ENCODE data around the gene FBXO33.
"Not testable (repeated sequence)": the region's sequence is repeated elsewhere in the genome, so short reads cannot be mapped to it uniquely, and the experiment has no call there.

The FBXO33 gene

GRCh38 chr14:39372656-39373055, 59.6 kb downstream of the FBXO33 start:
- DNase-seq (ENCODE audit: insufficient read length, low spot score) (no peak), FAIRE-seq (no peak)
- no peak for TF ChIP-seq POLR2A (IDR thresholded peaks at IDR 0.05; ENCODE audit: low read depth, low read length)

- FAIRE-seq = no peak
- no peak for TF ChIP-seq POLR2A (IDR thresholded peaks at IDR 0.05; ENCODE audit: low read depth, low read length)
- DNase-seq (ENCODE audit: insufficient read length, low spot score) = no peak
These were observed 61.8 kb downstream of the FBXO33 start for GRCh38 chr14:39370415-39370814.

- DNase-seq (ENCODE audit: insufficient read length, low spot score) (no peak), FAIRE-seq (no peak)
- TF ChIP-seq POLR2A (IDR thresholded peaks at IDR 0.05; ENCODE audit: low read depth, low read length) = no peak
These were observed 63.2 kb downstream of the FBXO33 start for GRCh38 chr14:39369029-39369428.

GRCh38 chr14:39368261-39368959, 63.8 kb downstream of the FBXO33 start:
- FAIRE-seq (peak; percentile 65), DNase-seq (ENCODE audit: insufficient read length, low spot score) (peak; percentile 13)
- no peak for TF ChIP-seq POLR2A (IDR thresholded peaks at IDR 0.05; ENCODE audit: low read depth, low read length)

DNA sequence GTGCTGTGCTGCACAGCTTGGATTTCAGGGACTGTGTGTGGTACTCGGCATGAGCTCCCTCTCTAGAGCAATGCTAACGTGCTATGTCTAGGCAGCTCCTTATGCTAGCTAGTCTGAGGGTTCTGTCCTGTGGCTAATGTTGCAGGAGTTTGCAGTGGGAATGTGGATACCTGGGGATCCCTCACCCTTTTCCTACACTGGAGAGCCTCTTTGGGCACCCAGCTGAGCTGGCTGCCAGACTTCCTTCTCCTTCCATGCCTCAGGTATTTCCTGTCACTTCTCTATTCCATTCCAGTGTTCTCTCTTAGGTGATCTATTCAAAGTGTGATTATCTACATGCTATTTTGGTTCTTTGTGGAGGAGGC, 64.9 kb downstream of the FBXO33 start:
- FAIRE-seq = no peak
- DNase-seq (ENCODE audit: insufficient read length, low spot score) = no peak
- no peak for TF ChIP-seq POLR2A (IDR thresholded peaks at IDR 0.05; ENCODE audit: low read depth, low read length)

DNA sequence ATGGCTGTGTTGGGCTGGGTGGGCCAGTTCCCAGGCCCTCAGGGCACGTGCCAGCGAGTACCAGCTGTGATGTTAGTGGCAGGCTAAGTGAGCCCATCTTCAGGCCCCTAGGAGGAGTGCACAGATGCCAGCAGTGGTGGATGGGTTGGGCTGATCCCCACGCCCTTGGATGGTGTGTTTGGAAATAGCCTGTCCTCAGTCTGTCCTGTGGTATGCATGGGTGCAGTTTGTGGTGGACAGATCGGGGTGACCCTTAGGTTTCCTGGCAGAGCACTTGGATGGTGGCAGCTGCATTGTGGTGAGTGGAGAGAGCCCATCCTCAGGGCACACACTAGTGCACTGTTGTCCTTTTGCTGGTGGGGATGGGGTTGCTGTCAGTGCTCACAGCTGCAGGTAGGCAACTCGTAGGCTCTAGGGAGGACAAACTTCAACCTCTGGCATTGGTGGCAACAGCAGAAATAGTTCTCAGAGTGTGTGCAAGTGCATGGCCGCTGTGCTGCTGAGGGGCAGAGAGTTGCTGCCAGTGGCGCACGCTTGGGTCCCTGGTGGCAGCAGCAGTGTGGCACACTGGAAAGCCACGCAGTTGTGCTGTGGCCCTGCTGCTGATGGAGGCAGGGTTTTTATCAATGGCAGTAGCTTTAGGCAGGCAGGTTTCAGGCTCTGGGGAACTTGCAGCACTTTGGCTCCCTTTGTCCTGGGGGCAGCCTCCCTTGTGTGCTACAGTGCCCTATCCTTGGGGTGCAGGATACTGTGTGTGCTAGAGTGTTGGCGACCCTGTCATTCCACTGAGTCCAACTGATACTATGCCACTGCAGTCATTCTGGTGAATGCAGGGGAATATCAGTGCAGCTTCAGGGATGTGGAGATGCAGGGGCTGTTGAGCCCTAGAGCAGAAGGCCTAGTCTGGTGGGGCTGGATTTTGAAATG, 65.5 kb downstream of the FBXO33 start:
- FAIRE-seq (no peak), DNase-seq (ENCODE audit: insufficient read length, low spot score) (no peak)
- no peak for TF ChIP-seq POLR2A (IDR thresholded peaks at IDR 0.05; ENCODE audit: low read depth, low read length)

DNA sequence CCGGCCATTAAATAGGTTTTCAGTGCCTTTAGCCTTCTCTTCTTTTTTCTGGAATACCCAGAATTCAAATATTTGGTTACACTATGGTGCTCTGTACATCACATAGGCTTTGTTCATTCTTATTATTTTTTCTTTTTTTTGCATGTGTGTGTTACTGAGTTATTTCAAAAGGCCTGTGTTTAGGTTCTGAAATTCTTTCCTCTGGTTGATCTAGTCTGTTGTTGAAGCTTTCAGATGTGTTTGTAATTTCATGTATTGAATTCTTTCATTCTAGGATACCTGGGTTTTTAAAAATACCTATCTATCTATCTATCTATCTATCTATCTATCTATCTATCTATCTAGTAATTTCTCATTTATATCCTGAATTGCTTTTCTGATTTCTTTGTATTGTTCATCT, 66.9 kb downstream of the FBXO33 start:
- no peak for DNase-seq (ENCODE audit: insufficient read length, low spot score)
- no peak for FAIRE-seq
- no peak for TF ChIP-seq POLR2A (IDR thresholded peaks at IDR 0.05; ENCODE audit: low read depth, low read length)

DNA sequence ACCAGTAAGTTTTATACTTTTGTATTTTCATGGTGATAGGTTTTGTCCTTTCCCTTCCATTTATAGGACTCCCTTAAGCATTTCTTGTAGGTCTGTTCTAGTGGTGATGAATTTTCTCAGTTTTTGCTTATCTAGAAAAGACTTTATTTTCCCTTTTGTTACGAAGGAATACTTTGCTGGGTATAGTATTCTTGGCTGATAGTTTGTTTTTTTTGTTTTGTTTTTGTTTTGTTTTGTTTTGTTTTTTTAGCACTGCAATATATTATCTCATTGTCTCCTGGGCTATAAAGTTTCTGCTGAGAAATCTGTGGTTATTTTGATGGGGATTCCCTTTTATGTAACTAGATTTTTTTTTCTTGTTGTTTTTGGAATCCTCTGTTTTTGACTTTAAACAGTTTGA, 67.7 kb downstream of the FBXO33 start:
- no peak for FAIRE-seq
- DNase-seq (ENCODE audit: insufficient read length, low spot score) = no peak
- TF ChIP-seq POLR2A (IDR thresholded peaks at IDR 0.05; ENCODE audit: low read depth, low read length) = no peak

GRCh38 chr14:39361556-39361955, 70.7 kb downstream of the FBXO33 start:
- FAIRE-seq; DNase-seq (ENCODE audit: insufficient read length, low spot score): not testable (repeated sequence)

GRCh38 chr14:39360316-39360715, 71.9 kb downstream of the FBXO33 start:
- no peak for DNase-seq (ENCODE audit: insufficient read length, low spot score)
- FAIRE-seq = no peak
- no peak for TF ChIP-seq POLR2A (IDR thresholded peaks at IDR 0.05; ENCODE audit: low read depth, low read length)

DNA sequence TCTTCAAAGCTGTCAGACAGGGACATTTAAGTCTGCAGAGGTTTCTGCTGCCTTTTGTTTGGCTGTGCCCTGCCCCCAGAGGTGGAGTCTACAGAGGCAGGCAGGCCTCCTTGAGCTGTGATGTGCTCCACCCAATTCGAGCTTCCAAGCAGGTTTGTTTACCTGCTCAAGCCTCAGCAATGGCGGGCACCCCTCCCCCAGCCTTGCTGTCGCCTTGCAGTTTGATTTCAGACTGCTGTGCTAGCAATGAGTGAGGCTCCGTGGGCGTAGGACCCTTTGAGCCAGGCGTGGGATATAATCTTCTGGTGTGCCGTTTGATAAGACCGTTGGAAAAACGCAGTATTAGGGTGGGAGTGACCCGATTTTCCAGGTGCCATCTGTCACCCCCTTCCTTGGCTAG, 73.2 kb downstream of the FBXO33 start:
- not testable (repeated sequence) for FAIRE-seq; DNase-seq (ENCODE audit: insufficient read length, low spot score)

- DNase-seq (ENCODE audit: insufficient read length, low spot score) (no peak), FAIRE-seq (no peak)
- TF ChIP-seq POLR2A (IDR thresholded peaks at IDR 0.05; ENCODE audit: low read depth, low read length) = no peak
These were observed 80.5 kb downstream of the FBXO33 start for GRCh38 chr14:39351708-39352107.

DNA sequence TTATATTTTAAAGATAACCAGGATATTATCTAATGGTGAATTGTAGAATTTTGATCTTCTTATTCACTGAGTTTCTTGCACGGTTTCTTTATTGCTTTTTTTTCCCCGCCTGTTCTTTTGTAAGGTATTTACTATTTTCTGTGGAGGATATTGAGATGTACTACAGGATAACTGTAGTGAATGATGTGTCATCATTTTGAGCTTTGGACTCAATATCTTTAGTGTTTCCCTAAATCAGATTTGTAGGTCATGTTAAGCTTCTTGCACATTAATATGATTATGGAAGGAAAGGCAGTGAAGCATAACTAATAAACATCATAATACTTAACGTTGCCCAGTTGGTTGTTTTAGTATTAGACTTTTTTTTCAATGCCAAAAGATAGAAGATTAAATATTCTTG, 81.4 kb downstream of the FBXO33 start:
- DNase-seq (ENCODE audit: insufficient read length, low spot score) (no peak), FAIRE-seq (no peak)
- TF ChIP-seq POLR2A (IDR thresholded peaks at IDR 0.05; ENCODE audit: low read depth, low read length) = no peak

All from H54 (cell line).